Activated naive CD8-positive, alpha-beta T cell treated with anti-CD3 and anti-CD28 coated beads, Interleukin-2, amount 50 U/mL, for 24 hours (primary cell): ENCODE measurements around the gene MAT2B.

Source experiments
- ATAC-seq: fragments of 150-1000 bp; cut with Tn5 transposase; one replicate; pipeline ENCODE4 v1.10.0; 2021
- DNase-seq: peaks from one replicate; pipeline ENCODE4 v3.0.0; 2021
- H3K27ac Mint-ChIP-seq: one replicate; pipeline ENCODE4 v1.8.0; 2021; ENCODE audit warnings: mild to moderate bottlenecking, mixed read lengths
- H3K27me3 Mint-ChIP-seq: one replicate; pipeline ENCODE4 v1.8.0; 2021; ENCODE audit warnings: mixed read lengths
- H3K36me3 Mint-ChIP-seq: one replicate; pipeline ENCODE4 v1.8.0; 2021; ENCODE audit warnings: low read depth, mixed read lengths
- H3K4me1 Mint-ChIP-seq: one replicate; pipeline ENCODE4 v1.8.0; 2021; ENCODE audit warnings: mixed read lengths
- H3K4me3 Mint-ChIP-seq: one replicate; pipeline ENCODE4 v1.8.0; 2021; ENCODE audit warnings: mild to moderate bottlenecking, moderate library complexity, mixed read lengths
- H3K9me3 Mint-ChIP-seq: one replicate; pipeline ENCODE4 v1.8.0; 2021; ENCODE audit warnings: mixed read lengths

MAT2B gene

GRCh38 chr5:163489055-163489744 lies 16.2 kb upstream of the MAT2B start:
- Mint-ChIP-seq H3K4me1 (no peaks in the 10 kb centered on the region), H3K27ac (no peak overlapping the region), H3K4me3 (no peak overlapping the region), H3K36me3 (peaks cover 47% of the 10 kb centered on the region), H3K9me3 (no peaks in the 10 kb centered on the region), H3K27me3 (no peaks in the 10 kb centered on the region)
- DNase-seq (no peak), ATAC-seq (no peak)

- H3K27ac Mint-ChIP-seq = no peak overlapping the region
Measured at GRCh38 chr5:163489745-163490075, 15.7 kb upstream of the MAT2B start.

DNA sequence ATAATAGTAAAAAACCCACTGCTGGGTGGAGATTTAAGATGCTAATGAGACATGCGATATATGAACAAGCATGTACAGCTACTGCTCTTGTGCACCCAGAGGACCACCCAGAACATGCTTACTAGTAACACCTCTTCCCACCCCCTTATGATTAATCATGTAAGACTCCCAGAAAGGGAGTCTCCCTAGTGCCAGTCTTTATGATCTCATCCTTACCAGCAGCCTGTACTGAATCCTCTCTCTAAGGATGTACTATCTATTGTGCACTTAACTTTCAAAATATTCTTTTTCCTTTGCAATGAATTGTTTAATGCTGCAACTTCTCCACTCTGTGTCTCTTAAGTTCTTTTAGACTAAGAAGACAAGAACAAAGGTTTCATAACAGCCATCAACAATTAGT lies 9.1 kb upstream of the MAT2B start:
- no peaks in the 10 kb centered on the region for H3K27me3 Mint-ChIP-seq
- no peaks in the 10 kb centered on the region for H3K9me3 Mint-ChIP-seq
- H3K4me3 Mint-ChIP-seq = no peak overlapping the region
- H3K36me3 Mint-ChIP-seq = peaks cover 6% of the 10 kb centered on the region
- ATAC-seq (no peak), DNase-seq (no peak)
- H3K4me1 Mint-ChIP-seq = no peaks in the 10 kb centered on the region
- no peak overlapping the region for H3K27ac Mint-ChIP-seq

More at GRCh38 chr5:163489745-163490075, 15.7 kb upstream of the MAT2B start:
- ATAC-seq (no peak), DNase-seq (no peak)
- H3K27me3 Mint-ChIP-seq = no peaks in the 10 kb centered on the region
- H3K36me3 Mint-ChIP-seq = peaks cover 43% of the 10 kb centered on the region
- no peaks in the 10 kb centered on the region for H3K4me1 Mint-ChIP-seq
- H3K9me3 Mint-ChIP-seq = no peaks in the 10 kb centered on the region
- no peak overlapping the region for H3K4me3 Mint-ChIP-seq

DNA sequence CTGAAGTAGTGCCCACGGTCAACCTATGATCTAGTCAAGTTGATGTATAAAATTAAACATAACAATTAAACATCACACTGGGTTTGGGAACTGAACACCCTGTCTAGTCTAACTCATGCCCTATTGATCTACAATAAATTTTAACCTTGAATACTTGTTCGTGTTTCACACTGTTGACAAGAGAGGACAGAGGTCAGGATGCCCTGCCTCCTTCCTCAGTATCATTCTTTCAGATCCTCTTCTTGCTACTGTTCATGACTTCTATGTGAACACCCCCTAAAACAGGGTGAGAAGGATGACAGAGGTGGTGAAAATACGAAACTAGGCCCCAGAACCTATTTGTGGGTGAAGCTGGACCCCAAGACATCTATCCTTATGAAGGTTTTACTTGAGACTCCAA lies 8.1 kb upstream of the MAT2B start:
- no peak for ATAC-seq
- Mint-ChIP-seq H3K4me3 (no peak overlapping the region), H3K9me3 (no peaks in the 10 kb centered on the region), H3K36me3 (no peaks in the 10 kb centered on the region), H3K27me3 (no peaks in the 10 kb centered on the region), H3K4me1 (no peaks in the 10 kb centered on the region), H3K27ac (no peak overlapping the region)
- DNase-seq = no peak

DNA sequence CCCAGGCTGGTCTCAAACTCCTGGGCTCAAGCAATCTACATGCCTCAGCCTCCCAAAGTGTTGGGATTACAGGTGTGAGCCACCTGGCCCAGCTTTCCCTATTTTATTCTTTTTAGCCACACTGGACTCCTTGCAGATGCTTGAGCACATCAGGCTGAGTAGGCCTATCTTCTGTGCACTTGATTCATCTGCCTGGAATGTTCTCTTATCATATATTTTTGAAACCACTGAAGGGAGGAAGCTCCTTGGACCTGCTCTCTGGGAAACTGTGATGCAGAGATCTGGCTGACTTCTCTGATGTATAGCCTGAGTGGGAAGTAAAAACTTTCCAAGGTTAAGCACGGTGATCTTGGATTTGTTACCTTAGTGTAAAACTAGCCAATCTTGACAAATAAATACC lies 6.5 kb upstream of the MAT2B start:
- no peaks in the 10 kb centered on the region for H3K27me3 Mint-ChIP-seq
- no peaks in the 10 kb centered on the region for H3K36me3 Mint-ChIP-seq
- no peaks in the 10 kb centered on the region for H3K9me3 Mint-ChIP-seq
- H3K4me3 Mint-ChIP-seq = no peak overlapping the region
- H3K4me1 Mint-ChIP-seq = peaks cover 10% of the 10 kb centered on the region
- DNase-seq = no peak
- ATAC-seq = no peak
- no peak overlapping the region for H3K27ac Mint-ChIP-seq

DNA sequence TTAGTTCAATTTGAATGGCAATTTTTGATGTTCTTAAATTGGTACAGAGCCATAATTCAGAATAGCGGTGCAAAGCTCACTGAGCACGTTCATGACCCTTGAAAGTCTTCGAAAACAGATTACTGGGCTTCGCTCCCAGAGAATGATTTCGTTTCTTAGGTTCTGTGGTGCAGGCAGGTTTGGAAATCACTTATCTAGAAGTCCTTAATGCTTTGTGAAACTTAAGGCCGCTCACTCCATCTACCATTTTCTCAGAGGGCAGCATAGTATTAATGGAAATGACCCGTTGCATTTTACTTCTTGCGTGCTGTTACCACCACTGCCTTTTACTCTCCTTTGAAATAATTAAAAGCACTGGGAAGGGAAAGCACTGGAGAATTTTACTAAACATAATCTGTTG lies 2.9 kb upstream of the MAT2B start:
- Mint-ChIP-seq H3K27ac (peak overlapping the region; percentile 94), H3K36me3 (no peaks in the 10 kb centered on the region), H3K4me1 (peaks cover 26% of the 10 kb centered on the region), H3K9me3 (no peaks in the 10 kb centered on the region), H3K4me3 (peak overlapping the region; percentile 94), H3K27me3 (no peaks in the 10 kb centered on the region)
- no peak for ATAC-seq
- no peak for DNase-seq

- ATAC-seq (no peak), DNase-seq (peak; percentile 47)
- no peaks in the 10 kb centered on the region for H3K27me3 Mint-ChIP-seq
- H3K9me3 Mint-ChIP-seq = no peaks in the 10 kb centered on the region
- H3K4me3 Mint-ChIP-seq = peak overlapping the region; percentile 94
- peak overlapping the region; percentile 94 for H3K27ac Mint-ChIP-seq
- no peaks in the 10 kb centered on the region for H3K36me3 Mint-ChIP-seq
- H3K4me1 Mint-ChIP-seq = peaks cover 34% of the 10 kb centered on the region
Measured at GRCh38 chr5:163503106-163504078, 2.0 kb upstream of the MAT2B start.

DNA sequence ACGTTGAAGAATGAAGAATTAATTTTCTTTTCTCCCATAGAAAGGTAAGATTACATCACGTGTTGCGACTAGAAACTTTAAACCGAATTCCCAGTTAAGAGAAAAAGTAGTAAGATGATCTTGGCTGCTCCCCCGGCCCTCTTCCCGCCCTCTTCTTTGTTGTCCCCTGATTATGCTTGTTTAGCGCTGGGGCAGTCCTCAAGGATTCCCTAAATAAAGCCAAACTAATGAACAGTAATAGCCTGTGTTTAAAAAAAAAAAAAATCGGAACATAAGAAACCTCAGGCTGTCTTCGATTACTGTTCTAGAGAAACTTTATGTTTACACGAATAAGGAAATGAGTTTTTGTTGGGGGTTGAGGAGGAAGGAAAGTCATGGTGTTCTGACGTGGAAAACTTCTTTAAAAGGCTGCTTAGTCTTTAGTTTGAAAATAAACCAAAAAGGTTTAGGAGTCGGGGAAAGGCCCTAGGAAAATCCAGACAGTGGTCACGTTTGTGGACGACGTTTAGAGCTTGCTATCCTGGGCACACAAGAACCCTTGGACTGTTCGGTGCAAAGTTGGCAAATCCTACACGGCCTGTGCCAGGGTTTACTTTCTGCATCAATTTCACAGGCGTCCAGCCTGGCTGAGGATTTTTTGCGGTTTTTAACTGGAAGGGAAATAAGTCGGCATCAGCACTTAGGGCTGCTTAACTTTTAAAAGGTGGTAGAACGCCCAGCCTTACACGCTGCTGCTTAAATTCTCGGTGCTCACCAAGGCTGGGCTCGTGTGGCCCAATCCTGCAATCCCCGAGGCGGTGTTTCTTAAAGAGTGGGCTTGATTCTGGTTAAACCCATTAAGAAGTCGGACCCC lies 1.1 kb upstream of the MAT2B start:
- ATAC-seq = peak; percentile 8
- Mint-ChIP-seq H3K9me3 (no peaks in the 10 kb centered on the region), H3K36me3 (no peaks in the 10 kb centered on the region), H3K4me3 (peak overlapping the region; percentile 94), H3K27me3 (no peaks in the 10 kb centered on the region), H3K4me1 (peaks cover 42% of the 10 kb centered on the region), H3K27ac (peak overlapping the region; percentile 94)
- DNase-seq = peak; percentile 39

GRCh38 chr5:163505049-163505367 lies 411 bp upstream of the MAT2B start:
- peak; percentile 32 for DNase-seq
- H3K4me1 Mint-ChIP-seq = peaks cover 49% of the 10 kb centered on the region
- H3K4me3 Mint-ChIP-seq = peak overlapping the region; percentile 94
- H3K27me3 Mint-ChIP-seq = no peaks in the 10 kb centered on the region
- no peaks in the 10 kb centered on the region for H3K36me3 Mint-ChIP-seq
- H3K9me3 Mint-ChIP-seq = no peaks in the 10 kb centered on the region
- peak; percentile 3 for ATAC-seq
- peak overlapping the region; percentile 94 for H3K27ac Mint-ChIP-seq

GRCh38 chr5:163506095-163506457 lies 657 bp downstream of the MAT2B start:
- peak overlapping the region; percentile 94 for H3K4me3 Mint-ChIP-seq
- H3K36me3 Mint-ChIP-seq = peaks cover 4% of the 10 kb centered on the region
- no peaks in the 10 kb centered on the region for H3K27me3 Mint-ChIP-seq
- peaks cover 59% of the 10 kb centered on the region for H3K4me1 Mint-ChIP-seq
- DNase-seq (no peak), ATAC-seq (peak; percentile 26)
- no peaks in the 10 kb centered on the region for H3K9me3 Mint-ChIP-seq
- peak overlapping the region; percentile 94 for H3K27ac Mint-ChIP-seq

DNA sequence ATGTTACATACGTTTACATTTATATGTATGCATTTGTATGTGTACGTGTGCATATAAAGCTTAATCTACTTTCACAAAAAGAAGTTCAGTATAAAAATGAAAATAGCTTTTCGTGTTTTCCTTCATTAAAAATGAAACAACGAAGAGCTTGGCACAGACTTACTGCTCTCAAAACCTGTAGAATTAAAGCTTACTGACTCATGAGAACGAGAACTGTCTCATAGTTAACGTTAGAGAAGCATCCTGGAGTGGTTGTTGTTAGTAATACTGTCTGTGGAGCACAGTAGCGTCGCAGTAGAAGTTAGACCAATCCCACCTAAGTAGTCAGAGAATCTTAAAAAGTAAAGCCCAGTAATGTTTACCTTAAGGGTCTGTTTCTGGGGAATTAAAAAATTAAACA lies 1.3 kb downstream of the MAT2B start:
- Mint-ChIP-seq H3K27me3 (no peaks in the 10 kb centered on the region), H3K4me1 (peaks cover 60% of the 10 kb centered on the region), H3K27ac (peak overlapping the region; percentile 94), H3K36me3 (peaks cover 4% of the 10 kb centered on the region), H3K9me3 (no peaks in the 10 kb centered on the region), H3K4me3 (peak overlapping the region; percentile 94)
- DNase-seq (no peak), ATAC-seq (peak; percentile 38)

- Mint-ChIP-seq H3K27ac (peak overlapping the region; percentile 94), H3K4me3 (peak overlapping the region; percentile 94), H3K36me3 (peaks cover 19% of the 10 kb centered on the region), H3K4me1 (peaks cover 67% of the 10 kb centered on the region), H3K27me3 (no peaks in the 10 kb centered on the region), H3K9me3 (no peaks in the 10 kb centered on the region)
- ATAC-seq (no peak), DNase-seq (no peak)
Measured at GRCh38 chr5:163508753-163509152, 3.3 kb downstream of the MAT2B start.

- Mint-ChIP-seq H3K4me1 (peaks cover 61% of the 10 kb centered on the region), H3K9me3 (no peaks in the 10 kb centered on the region), H3K27ac (peak overlapping the region; percentile 94), H3K4me3 (peak overlapping the region; percentile 94), H3K36me3 (peaks cover 19% of the 10 kb centered on the region), H3K27me3 (no peaks in the 10 kb centered on the region)
- ATAC-seq (no peak), DNase-seq (no peak)
Measured at GRCh38 chr5:163509291-163509951, 4.0 kb downstream of the MAT2B start.

DNA sequence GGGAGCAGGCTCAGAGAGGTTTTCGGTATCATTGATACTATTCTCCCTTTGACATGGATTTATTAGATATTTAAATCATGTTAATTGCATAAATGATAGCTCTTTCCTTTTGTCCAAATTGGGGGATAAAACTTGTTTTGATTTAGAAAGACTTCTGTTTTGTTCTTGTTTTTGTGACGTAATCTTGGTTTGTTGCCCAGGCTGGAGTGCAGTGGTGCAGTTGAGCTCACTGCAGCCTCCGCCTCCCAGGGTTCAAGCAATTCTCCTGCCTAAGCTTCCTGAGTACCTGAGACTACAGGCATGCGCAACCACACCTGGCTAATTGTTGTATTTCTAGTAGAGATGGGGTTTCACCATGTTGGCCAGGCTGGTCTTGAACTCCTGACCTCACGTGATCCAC lies 7.1 kb downstream of the MAT2B start:
- Mint-ChIP-seq H3K27me3 (no peaks in the 10 kb centered on the region), H3K4me3 (no peak overlapping the region), H3K36me3 (peaks cover 36% of the 10 kb centered on the region), H3K27ac (no peak overlapping the region), H3K9me3 (no peaks in the 10 kb centered on the region), H3K4me1 (peaks cover 56% of the 10 kb centered on the region)
- ATAC-seq (no peak), DNase-seq (no peak)
